Measurements from ENCODE around the gene NKAIN1. TPM values are rescaled to one million over a fixed set of nuclear protein-coding genes. Genes with fewer than 3 reads are reported as not detected.

NKAIN1 gene
- total RNA-seq, 4 donors from 2014 or later: 0.55 TPM; not detected in 3

GRCh38 chr1:31208361-31208945 lies 31.2 kb downstream of the NKAIN1 start:
- intact Hi-C loops (cut with DNase I; ENCODE audit: low total_unique reads): no loop called here
- H3K36me3 ChIP-seq: no peaks in the 10 kb centered on the region
- no peak overlapping the region for H3K27ac ChIP-seq
- no peak overlapping the region for H3K4me3 ChIP-seq
- no peaks in the 10 kb centered on the region for H3K27me3 ChIP-seq
- DNase-seq: no peak
- H3K9me3 ChIP-seq: no peaks in the 10 kb centered on the region
- no peaks in the 10 kb centered on the region for H3K4me1 ChIP-seq
- TF ChIP-seq POLR2A (IDR thresholded peaks at IDR 0.05) (no peak), CTCF (IDR thresholded peaks at IDR 0.05) (no peak)

- H3K4me1 ChIP-seq: no peaks in the 10 kb centered on the region
- H3K36me3 ChIP-seq: no peaks in the 10 kb centered on the region
- H3K4me3 ChIP-seq: no peak overlapping the region
- TF ChIP-seq POLR2A (IDR thresholded peaks at IDR 0.05) (no peak), CTCF (IDR thresholded peaks at IDR 0.05) (no peak)
- H3K9me3 ChIP-seq: no peaks in the 10 kb centered on the region
- intact Hi-C loops (cut with DNase I; ENCODE audit: low total_unique reads): no loop called here
- H3K27me3 ChIP-seq: no peaks in the 10 kb centered on the region
- DNase-seq: no peak
- H3K27ac ChIP-seq: no peak overlapping the region
Measured at GRCh38 chr1:31207569-31207968, 32.1 kb downstream of the NKAIN1 start.

GRCh38 chr1:31207046-31207445 lies 32.6 kb downstream of the NKAIN1 start:
- Histone ChIP-seq H3K4me3 (no peak overlapping the region), H3K27me3 (no peaks in the 10 kb centered on the region), H3K27ac (no peak overlapping the region), H3K4me1 (no peaks in the 10 kb centered on the region), H3K36me3 (no peaks in the 10 kb centered on the region), H3K9me3 (no peaks in the 10 kb centered on the region)
- DNase-seq: no peak
- TF ChIP-seq CTCF (IDR thresholded peaks at IDR 0.05) (no peak), POLR2A (IDR thresholded peaks at IDR 0.05) (no peak)
- intact Hi-C loops (cut with DNase I; ENCODE audit: low total_unique reads): no loop called here

GRCh38 chr1:31203215-31203614 lies 36.5 kb downstream of the NKAIN1 start:
- Histone ChIP-seq H3K27ac (no peak overlapping the region), H3K4me1 (no peaks in the 10 kb centered on the region), H3K4me3 (no peak overlapping the region), H3K36me3 (no peaks in the 10 kb centered on the region), H3K27me3 (no peaks in the 10 kb centered on the region), H3K9me3 (no peaks in the 10 kb centered on the region)
- intact Hi-C loops (cut with DNase I; ENCODE audit: low total_unique reads): no loop called here
- TF ChIP-seq POLR2A (IDR thresholded peaks at IDR 0.05) (no peak), CTCF (IDR thresholded peaks at IDR 0.05) (no peak)
- no peak for DNase-seq

GRCh38 chr1:31201931-31202360 lies 37.7 kb downstream of the NKAIN1 start:
- no peak for DNase-seq
- H3K36me3 ChIP-seq: no peaks in the 10 kb centered on the region
- intact Hi-C loops (cut with DNase I; ENCODE audit: low total_unique reads): no loop called here
- H3K27me3 ChIP-seq: no peaks in the 10 kb centered on the region
- no peak overlapping the region for H3K4me3 ChIP-seq
- no peaks in the 10 kb centered on the region for H3K9me3 ChIP-seq
- TF ChIP-seq POLR2A (IDR thresholded peaks at IDR 0.05): no peak
- no peak for TF ChIP-seq CTCF (IDR thresholded peaks at IDR 0.05)
- no peaks in the 10 kb centered on the region for H3K4me1 ChIP-seq
- no peak overlapping the region for H3K27ac ChIP-seq

Measured in uterus (tissue), 4 donors.